Osteocyte (in vitro differentiated cells): ENCODE measurements around the gene LCN9. TPM values are rescaled to one million over a fixed set of nuclear protein-coding genes. Genes with fewer than 3 reads are reported as not detected.

Experiments used
- DNase-seq: peaks from one replicate; pipeline ENCODE4 v3.0.0; 2021; ENCODE audit warnings: mixed read lengths; ENCODE audit not compliant: unreplicated experiment; ENCODE audit errors: extremely low spot score
- H3K27ac Mint-ChIP-seq: one replicate; pipeline ENCODE4 v1.8.0; 2021; ENCODE audit warnings: mild to moderate bottlenecking, mixed read lengths; ENCODE audit not compliant: unreplicated experiment
- H3K27me3 Mint-ChIP-seq: one replicate; pipeline ENCODE4 v1.8.0; 2021; ENCODE audit warnings: mixed read lengths; ENCODE audit not compliant: unreplicated experiment
- H3K36me3 Mint-ChIP-seq: one replicate; pipeline ENCODE4 v1.8.0; 2021; ENCODE audit warnings: mixed read lengths; ENCODE audit not compliant: unreplicated experiment
- H3K4me1 Mint-ChIP-seq: one replicate; pipeline ENCODE4 v1.8.0; 2021; ENCODE audit warnings: mixed read lengths; ENCODE audit not compliant: unreplicated experiment
- H3K4me3 Mint-ChIP-seq: one replicate; pipeline ENCODE4 v1.8.0; 2021; ENCODE audit warnings: mild to moderate bottlenecking, moderate library complexity, mixed read lengths; ENCODE audit not compliant: unreplicated experiment
- H3K9me3 Mint-ChIP-seq: one replicate; pipeline ENCODE4 v1.8.0; 2021; ENCODE audit warnings: mixed read lengths; ENCODE audit not compliant: unreplicated experiment
- total RNA-seq: library from RNA; stranded (reverse); gene quantifications from 2 replicates; pipeline ENCODE4 v1.2.1, GENCODE V29; 2021
- TF ChIP-seq, protein P1 (sequence below): fragments of 200-600 bp; sonication (generic); IDR thresholded peaks from 2 replicates; pipeline ENCODE4 v1.5.0; 2021; ENCODE audit warnings: antibody characterized with exemption, mild to moderate bottlenecking, moderate library complexity

LCN9 gene
- total RNA-seq, 1 donor from 2014 or later = not detected

DNA sequence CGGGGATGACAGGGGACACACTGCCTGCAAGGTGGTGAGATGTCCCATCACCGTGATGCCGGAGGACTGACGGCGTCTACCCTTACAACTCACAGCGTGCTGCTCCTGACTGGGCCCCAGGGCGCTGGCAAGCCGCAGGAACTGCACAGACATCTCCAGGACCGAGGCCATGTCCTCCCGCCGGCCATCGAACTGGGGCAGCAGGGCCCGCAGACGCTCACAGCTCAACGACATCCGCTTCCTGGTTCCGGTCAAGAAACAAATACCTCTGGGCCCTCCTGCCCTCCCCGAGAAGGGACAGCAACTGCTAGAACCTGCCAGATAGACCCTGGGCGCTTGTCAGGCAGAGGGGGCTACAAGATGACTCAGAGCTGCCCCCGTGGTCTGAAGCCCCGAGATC lies 35.1 kb downstream of the LCN9 start:
- H3K4me1 Mint-ChIP-seq = no peaks in the 10 kb centered on the region
- TF ChIP-seq, protein P1, sequence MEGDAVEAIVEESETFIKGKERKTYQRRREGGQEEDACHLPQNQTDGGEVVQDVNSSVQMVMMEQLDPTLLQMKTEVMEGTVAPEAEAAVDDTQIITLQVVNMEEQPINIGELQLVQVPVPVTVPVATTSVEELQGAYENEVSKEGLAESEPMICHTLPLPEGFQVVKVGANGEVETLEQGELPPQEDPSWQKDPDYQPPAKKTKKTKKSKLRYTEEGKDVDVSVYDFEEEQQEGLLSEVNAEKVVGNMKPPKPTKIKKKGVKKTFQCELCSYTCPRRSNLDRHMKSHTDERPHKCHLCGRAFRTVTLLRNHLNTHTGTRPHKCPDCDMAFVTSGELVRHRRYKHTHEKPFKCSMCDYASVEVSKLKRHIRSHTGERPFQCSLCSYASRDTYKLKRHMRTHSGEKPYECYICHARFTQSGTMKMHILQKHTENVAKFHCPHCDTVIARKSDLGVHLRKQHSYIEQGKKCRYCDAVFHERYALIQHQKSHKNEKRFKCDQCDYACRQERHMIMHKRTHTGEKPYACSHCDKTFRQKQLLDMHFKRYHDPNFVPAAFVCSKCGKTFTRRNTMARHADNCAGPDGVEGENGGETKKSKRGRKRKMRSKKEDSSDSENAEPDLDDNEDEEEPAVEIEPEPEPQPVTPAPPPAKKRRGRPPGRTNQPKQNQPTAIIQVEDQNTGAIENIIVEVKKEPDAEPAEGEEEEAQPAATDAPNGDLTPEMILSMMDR = no peak
- H3K27ac Mint-ChIP-seq = no peak overlapping the region
- no peaks in the 10 kb centered on the region for H3K27me3 Mint-ChIP-seq
- no peaks in the 10 kb centered on the region for H3K36me3 Mint-ChIP-seq
- DNase-seq = no peak
- no peak overlapping the region for H3K4me3 Mint-ChIP-seq
- no peaks in the 10 kb centered on the region for H3K9me3 Mint-ChIP-seq

DNA sequence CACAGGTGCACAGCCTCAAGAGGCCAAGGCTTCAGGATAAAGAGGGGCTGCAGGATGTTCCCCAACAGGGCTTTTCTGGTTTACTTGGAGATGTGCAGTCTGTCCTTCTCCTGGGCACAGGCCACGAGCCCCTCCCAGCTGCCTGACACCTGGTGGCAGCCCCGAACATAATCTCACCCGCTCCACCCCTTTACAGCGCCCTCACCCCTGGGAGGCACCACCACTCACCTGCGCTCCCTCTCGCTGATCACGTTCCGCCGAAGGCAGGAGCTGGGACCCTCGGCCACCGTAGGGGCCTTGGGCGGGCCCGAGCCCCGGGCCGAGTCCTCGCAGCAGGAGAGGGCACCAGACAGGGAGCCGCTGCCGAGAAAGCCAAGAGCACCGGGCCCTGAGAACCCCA lies 35.7 kb downstream of the LCN9 start:
- DNase-seq = no peak
- no peaks in the 10 kb centered on the region for H3K4me1 Mint-ChIP-seq
- TF ChIP-seq, protein P1 = no peak
- H3K9me3 Mint-ChIP-seq = no peaks in the 10 kb centered on the region
- H3K27ac Mint-ChIP-seq = no peak overlapping the region
- no peaks in the 10 kb centered on the region for H3K27me3 Mint-ChIP-seq
- H3K4me3 Mint-ChIP-seq = no peak overlapping the region
- H3K36me3 Mint-ChIP-seq = no peaks in the 10 kb centered on the region

DNA sequence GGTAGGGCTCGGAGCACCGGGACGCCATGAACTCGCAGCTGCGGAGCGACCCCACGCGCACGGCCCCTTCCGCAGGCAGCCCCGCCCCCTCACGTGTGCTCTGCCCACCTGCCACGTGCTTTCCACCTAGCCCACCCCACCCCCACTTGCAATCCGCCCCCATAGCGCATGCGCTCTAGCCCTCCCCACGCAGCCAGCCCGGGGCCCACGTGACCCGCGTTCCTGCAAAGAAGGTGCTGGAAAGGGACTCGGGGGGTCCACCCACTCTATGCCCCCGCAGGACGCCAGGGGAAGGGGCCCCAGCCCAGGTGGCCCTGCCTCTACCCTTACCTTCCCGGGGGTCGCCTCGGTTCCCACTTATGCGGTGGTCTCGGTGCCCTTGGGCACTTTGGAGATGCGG lies 36.3 kb downstream of the LCN9 start, which contains the start of gene SOHLH1:
TSS of gene SOHLH1 (minus strand) at position 42 of the 400 bp plus-strand sequence. CDS start at position 28, 14 bp downstream.
- Mint-ChIP-seq H3K36me3 (no peaks in the 10 kb centered on the region), H3K27ac (no peak within 1 kb of the TSS), H3K9me3 (no peaks in the 10 kb centered on the region), H3K4me1 (no peaks in the 10 kb centered on the region), H3K27me3 (no peaks in the 10 kb centered on the region), H3K4me3 (no peak within 1 kb of the TSS)
- TF ChIP-seq, protein P1 = no peak
- DNase-seq = no peak

DNA sequence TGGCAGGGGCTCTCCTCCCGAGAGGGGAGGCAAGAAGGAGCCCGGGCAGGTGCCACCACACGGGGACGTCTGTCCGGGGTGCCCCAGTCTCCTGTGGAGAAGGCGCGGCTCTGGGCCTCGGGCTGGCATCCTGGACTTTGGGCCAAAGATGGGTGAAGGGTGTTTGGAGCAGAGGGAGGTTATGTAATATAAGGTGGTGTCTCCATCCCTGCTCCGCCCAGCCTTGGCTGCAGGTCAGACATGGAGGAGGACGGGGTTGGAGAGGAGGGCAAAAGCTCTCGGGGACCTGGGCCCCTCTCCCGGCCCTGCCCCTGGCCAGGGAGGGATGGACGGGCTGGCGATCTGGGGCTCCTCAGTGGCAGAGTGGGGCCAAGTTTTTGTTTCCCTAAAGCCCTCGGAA lies 37.4 kb downstream of the LCN9 start:
- DNase-seq = no peak
- Mint-ChIP-seq H3K27me3 (no peaks in the 10 kb centered on the region), H3K4me1 (no peaks in the 10 kb centered on the region), H3K4me3 (no peak overlapping the region), H3K36me3 (no peaks in the 10 kb centered on the region), H3K27ac (no peak overlapping the region), H3K9me3 (no peaks in the 10 kb centered on the region)
- TF ChIP-seq, protein P1 = no peak

DNA sequence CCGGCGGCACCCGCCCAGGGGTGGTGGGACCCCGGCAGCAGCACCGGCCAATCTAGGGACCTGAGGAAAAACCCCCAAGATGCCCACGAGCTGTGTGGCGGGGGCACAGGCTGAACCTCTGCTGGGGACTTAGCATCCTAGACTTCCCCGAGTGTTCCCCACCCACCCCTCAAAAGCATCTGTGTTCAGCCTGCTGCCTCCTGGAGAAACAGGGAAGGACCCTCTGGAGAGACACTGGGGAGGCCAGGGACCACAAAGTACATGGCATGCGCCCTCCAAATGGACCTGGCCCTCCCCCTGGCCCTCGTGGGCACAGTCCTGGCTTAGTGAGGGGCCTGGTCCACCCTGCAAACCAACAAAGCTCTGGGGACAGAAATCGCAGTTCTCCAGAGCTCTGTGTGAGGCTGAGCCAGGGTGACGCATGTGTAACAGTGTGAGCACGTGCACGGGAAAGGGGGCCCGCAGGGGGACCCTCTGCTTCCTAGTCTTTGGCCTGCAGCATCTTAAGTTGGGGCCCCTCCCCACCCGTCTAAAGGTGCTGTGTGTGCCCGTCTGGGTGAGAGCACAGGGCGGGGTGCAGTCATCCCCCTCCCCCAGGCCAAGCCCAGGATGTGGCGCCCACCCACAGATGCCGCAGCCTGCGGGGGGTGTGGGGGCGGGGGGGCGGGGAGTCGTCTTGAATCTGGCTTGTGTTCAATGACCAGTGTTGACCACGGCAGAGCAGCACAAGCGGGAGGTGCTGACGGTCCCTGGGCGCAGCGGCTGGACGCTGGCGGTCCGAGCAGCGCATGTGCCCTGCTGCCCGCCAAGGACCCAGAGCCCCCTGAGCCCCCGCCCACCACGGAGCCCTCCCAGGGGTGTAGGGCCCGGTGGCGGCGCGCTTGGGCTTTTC lies 38.2 kb downstream of the LCN9 start:
- TF ChIP-seq, protein P1 = no peak
- H3K4me1 Mint-ChIP-seq = no peaks in the 10 kb centered on the region
- no peak for DNase-seq
- no peak overlapping the region for H3K27ac Mint-ChIP-seq
- no peak overlapping the region for H3K4me3 Mint-ChIP-seq
- no peaks in the 10 kb centered on the region for H3K9me3 Mint-ChIP-seq
- no peaks in the 10 kb centered on the region for H3K36me3 Mint-ChIP-seq
- H3K27me3 Mint-ChIP-seq = no peaks in the 10 kb centered on the region
